Suprapubic skin (tissue), 4 donors: ENCODE measurements around the gene AQP9.

Experiments
- EP300 ChIP-seq: sonication (generic); formaldehyde crosslinking; IDR thresholded peaks from one replicate; pipeline ENCODE4 v1.6.1; 2017; ENCODE audit warnings: antibody characterized with exemption
- POLR2A ChIP-seq, 2 donors: fragments of 450-650 bp; IDR thresholded peaks; one replicate each; pipeline ENCODE4 v1.6.1; 2017; ENCODE audit warnings: antibody characterized with exemption in 2 of 2, mild to moderate bottlenecking in 2 of 2, moderate library complexity in 2 of 2
- POLR2AphosphoS5 ChIP-seq, 3 donors: sonication (generic); formaldehyde crosslinking; IDR thresholded peaks; one replicate each; pipeline ENCODE4 v1.6.1; 2017; ENCODE audit warnings: antibody characterized with exemption in 3 of 3
- TF ChIP-seq, protein P1 (sequence below), 2 donors: fragments of 200-600 bp in 1 of 2; fragments of 450-650 bp in 1 of 2; sonication (generic) in 1 of 2; IDR thresholded peaks; one replicate each; pipeline ENCODE4 v1.5.1; 2016 to 2019; ENCODE audit warnings: antibody characterized with exemption in 2 of 2, mild to moderate bottlenecking in 1 of 2, moderate library complexity in 1 of 2

DNA sequence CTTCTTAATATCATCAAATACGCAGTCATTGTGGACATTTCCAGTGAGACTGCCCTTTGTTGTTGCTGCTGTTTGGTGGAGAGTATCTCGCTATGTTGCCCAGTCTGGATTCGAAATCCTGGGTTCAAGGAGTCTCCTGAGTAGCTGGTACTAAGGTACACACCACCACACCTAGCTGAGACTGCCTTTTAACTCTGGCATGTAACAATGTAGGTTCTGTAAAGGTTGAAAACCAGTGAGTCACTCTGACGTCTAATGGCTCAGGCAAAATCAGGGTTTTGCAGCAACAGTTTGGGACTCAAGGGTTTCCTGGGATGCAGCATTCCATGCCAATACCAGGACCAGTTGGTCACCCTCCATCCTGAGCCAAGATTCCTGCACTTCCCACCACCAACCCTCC is 52.2 kb downstream of the AQP9 start:
- no peak for TF ChIP-seq POLR2A (IDR thresholded peaks at IDR 0.05)
- TF ChIP-seq POLR2AphosphoS5 (IDR thresholded peaks at IDR 0.05): no peak
- TF ChIP-seq, protein P1, sequence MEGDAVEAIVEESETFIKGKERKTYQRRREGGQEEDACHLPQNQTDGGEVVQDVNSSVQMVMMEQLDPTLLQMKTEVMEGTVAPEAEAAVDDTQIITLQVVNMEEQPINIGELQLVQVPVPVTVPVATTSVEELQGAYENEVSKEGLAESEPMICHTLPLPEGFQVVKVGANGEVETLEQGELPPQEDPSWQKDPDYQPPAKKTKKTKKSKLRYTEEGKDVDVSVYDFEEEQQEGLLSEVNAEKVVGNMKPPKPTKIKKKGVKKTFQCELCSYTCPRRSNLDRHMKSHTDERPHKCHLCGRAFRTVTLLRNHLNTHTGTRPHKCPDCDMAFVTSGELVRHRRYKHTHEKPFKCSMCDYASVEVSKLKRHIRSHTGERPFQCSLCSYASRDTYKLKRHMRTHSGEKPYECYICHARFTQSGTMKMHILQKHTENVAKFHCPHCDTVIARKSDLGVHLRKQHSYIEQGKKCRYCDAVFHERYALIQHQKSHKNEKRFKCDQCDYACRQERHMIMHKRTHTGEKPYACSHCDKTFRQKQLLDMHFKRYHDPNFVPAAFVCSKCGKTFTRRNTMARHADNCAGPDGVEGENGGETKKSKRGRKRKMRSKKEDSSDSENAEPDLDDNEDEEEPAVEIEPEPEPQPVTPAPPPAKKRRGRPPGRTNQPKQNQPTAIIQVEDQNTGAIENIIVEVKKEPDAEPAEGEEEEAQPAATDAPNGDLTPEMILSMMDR (IDR thresholded peaks at IDR 0.05): no peak
- TF ChIP-seq EP300: no peak
